Neuron (in vitro differentiated cells): ENCODE results near the gene ZNF577.
A peak's percentile ranks its signal among the peaks of the same experiment; 100 is the strongest.
"Not testable (repeated sequence)": the region's sequence is repeated elsewhere in the genome, so short reads cannot be mapped to it uniquely, and the experiment has no call there.

Experiments
- H2AFZ ChIP-seq: one replicate; pipeline ENCODE4 v1.6.1; 2013; ENCODE audit warnings: low read depth, mild to moderate bottlenecking, inconsistent platforms, low read length, moderate library complexity
- H3K27me3 ChIP-seq: one replicate; pipeline ENCODE4 v1.6.1; 2013; ENCODE audit warnings: low read length; ENCODE audit not compliant: insufficient read depth
- H3K36me3 ChIP-seq: one replicate; pipeline ENCODE4 v1.6.1; 2013; ENCODE audit warnings: low read length; ENCODE audit not compliant: insufficient read depth
- H3K4me1 ChIP-seq: one replicate; pipeline ENCODE4 v1.6.1; 2013; ENCODE audit warnings: low read length; ENCODE audit not compliant: insufficient read depth
- H3K4me3 ChIP-seq: 2 replicates; pipeline ENCODE4 v1.5.1; 2013; ENCODE audit warnings: mild to moderate bottlenecking, low read length, moderate library complexity
- H3K9me3 ChIP-seq: one replicate; pipeline ENCODE4 v1.6.1; 2013; ENCODE audit warnings: low read length

Gene ZNF577

GRCh38 chr19:51887522-51888498 lies at the start of gene ZNF577:
Gene ZNF577 (minus strand): TSS chr19:51887951. CDS start chr19:51880382, 7,569 bp downstream.
- peak within 1 kb of the TSS; percentile 54 for H2AFZ ChIP-seq
- H3K36me3 ChIP-seq = peaks cover 32% of the 10 kb centered on the region
- H3K9me3 ChIP-seq = peaks cover 27% of the 10 kb centered on the region
- no peaks in the 10 kb centered on the region for H3K27me3 ChIP-seq
- H3K4me3 ChIP-seq = peak within 1 kb of the TSS; percentile 73
- H3K4me1 ChIP-seq = peaks cover 3% of the 10 kb centered on the region

- H3K9me3 ChIP-seq = peaks cover 40% of the 10 kb centered on the region
Measured at GRCh38 chr19:51931921-51932320, 44.2 kb upstream of the ZNF577 start.

GRCh38 chr19:51927859-51928258 lies 40.1 kb upstream of the ZNF577 start:
- H3K27me3 ChIP-seq = no peaks in the 10 kb centered on the region
- H3K4me1 ChIP-seq = peaks cover 4% of the 10 kb centered on the region
- H3K9me3 ChIP-seq = peaks cover 17% of the 10 kb centered on the region
- H2AFZ ChIP-seq = peak overlapping the region; percentile 84
- peak overlapping the region; percentile 75 for H3K4me3 ChIP-seq
- peaks cover 31% of the 10 kb centered on the region for H3K36me3 ChIP-seq

More at GRCh38 chr19:51931921-51932320, 44.2 kb upstream of the ZNF577 start:
- Histone ChIP-seq H3K4me1 (peaks cover 4% of the 10 kb centered on the region), H3K4me3 (no peak overlapping the region), H2AFZ (no peak overlapping the region), H3K36me3 (peaks cover 58% of the 10 kb centered on the region), H3K27me3 (no peaks in the 10 kb centered on the region)

GRCh38 chr19:51926784-51927741 lies 39.3 kb upstream of the ZNF577 start, which contains the start of gene ZNF613:
Gene ZNF613 (plus strand): TSS chr19:51927472. CDS start chr19:51936221, 8,749 bp downstream.
- H3K9me3 ChIP-seq = peaks cover 20% of the 10 kb centered on the region

DNA sequence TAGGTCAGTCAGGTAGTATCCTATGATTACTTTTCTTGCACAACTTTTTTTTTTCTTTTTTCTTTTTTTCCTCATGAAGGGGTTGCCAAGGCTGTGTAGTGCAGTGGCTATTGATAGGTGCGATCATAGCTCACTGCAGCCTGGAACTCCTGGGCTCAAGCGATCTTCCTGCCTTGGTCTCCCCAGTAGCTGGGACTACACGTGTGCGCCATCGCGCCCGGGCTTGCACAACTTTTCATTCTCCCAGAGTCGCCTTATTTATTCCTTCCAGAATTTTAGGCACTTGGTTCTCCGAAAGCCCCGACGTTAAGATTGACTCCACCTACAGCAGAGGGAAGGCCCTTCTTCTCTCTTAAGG lies 38.7 kb upstream of the ZNF577 start:
- H3K4me1 ChIP-seq = peaks cover 4% of the 10 kb centered on the region
- H2AFZ ChIP-seq = peak overlapping the region; percentile 84
- H3K36me3 ChIP-seq = peaks cover 17% of the 10 kb centered on the region
- peaks cover 20% of the 10 kb centered on the region for H3K9me3 ChIP-seq
- H3K27me3 ChIP-seq = no peaks in the 10 kb centered on the region
- peak overlapping the region; percentile 75 for H3K4me3 ChIP-seq

More at GRCh38 chr19:51926784-51927741, 39.3 kb upstream of the ZNF577 start, which contains the start of gene ZNF613:
- Histone ChIP-seq H3K27me3 (no peaks in the 10 kb centered on the region), H3K36me3 (peaks cover 23% of the 10 kb centered on the region), H3K4me3 (peak within 1 kb of the TSS; percentile 75), H3K4me1 (peaks cover 4% of the 10 kb centered on the region), H2AFZ (peak within 1 kb of the TSS; percentile 84)

DNA sequence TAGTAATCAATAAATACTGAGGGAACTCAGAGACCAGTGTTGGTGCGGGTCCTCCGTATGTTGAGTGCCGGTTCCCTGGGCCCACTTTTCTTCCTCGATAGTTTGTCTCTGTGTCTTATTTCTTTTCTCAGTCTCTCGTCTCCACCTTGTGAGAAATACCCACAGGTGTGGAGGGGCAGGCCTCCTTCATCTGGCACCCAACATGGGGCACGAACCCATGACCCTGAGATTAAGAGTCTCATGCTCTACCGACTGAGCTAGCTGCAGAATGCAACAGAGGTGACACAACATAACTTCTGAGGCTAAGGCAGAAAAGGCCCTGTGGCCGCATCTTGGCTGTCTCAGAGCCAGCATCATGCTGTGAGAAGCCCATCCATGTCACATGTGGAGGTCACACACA lies 34.2 kb upstream of the ZNF577 start:
- Histone ChIP-seq H3K4me3 (no peak overlapping the region), H3K27me3 (no peaks in the 10 kb centered on the region), H2AFZ (no peak overlapping the region), H3K9me3 (peaks cover 29% of the 10 kb centered on the region), H3K36me3 (no peaks in the 10 kb centered on the region), H3K4me1 (no peaks in the 10 kb centered on the region)

- no peak overlapping the region for H3K4me3 ChIP-seq
- H2AFZ ChIP-seq = no peak overlapping the region
- H3K9me3 ChIP-seq = peaks cover 27% of the 10 kb centered on the region
Measured at GRCh38 chr19:51919606-51920005, 31.9 kb upstream of the ZNF577 start.

GRCh38 chr19:51916167-51916566 lies 28.4 kb upstream of the ZNF577 start:
- Histone ChIP-seq H3K27me3 (no peaks in the 10 kb centered on the region), H3K4me1 (no peaks in the 10 kb centered on the region), H2AFZ (no peak overlapping the region), H3K4me3 (no peak overlapping the region), H3K36me3 (no peaks in the 10 kb centered on the region), H3K9me3 (peaks cover 23% of the 10 kb centered on the region)

More at GRCh38 chr19:51919606-51920005, 31.9 kb upstream of the ZNF577 start:
- Histone ChIP-seq H3K27me3 (no peaks in the 10 kb centered on the region), H3K4me1 (no peaks in the 10 kb centered on the region), H3K36me3 (no peaks in the 10 kb centered on the region)

DNA sequence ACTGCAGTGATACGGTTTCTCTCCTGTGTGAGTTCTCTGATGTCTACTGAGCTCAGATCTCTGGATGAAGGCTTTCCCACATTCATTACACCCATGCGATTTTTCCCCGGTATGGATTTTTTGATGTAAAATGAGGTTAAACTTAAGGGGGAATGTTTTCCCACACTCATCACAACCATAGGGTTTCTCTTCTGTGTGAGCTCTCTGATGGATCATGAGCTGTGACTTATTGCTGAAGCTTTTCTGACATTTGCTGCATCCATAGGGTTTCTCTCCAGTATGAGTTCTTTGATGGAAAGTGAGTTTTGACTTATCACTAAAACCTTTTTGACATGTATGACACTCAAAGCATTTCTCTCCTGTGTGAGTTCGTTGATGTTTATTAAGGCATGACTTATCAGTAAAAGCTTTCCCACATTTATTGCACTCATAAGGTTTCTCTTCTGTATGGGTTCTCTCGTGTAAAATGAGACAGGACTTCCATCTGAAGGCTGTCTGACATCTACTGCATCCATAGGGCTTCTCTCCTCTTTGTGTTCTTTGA lies 27.6 kb upstream of the ZNF577 start:
- no peak overlapping the region for H3K4me3 ChIP-seq
- no peak overlapping the region for H2AFZ ChIP-seq
- peaks cover 22% of the 10 kb centered on the region for H3K9me3 ChIP-seq
- H3K36me3 ChIP-seq = no peaks in the 10 kb centered on the region
- no peaks in the 10 kb centered on the region for H3K4me1 ChIP-seq
- H3K27me3 ChIP-seq = no peaks in the 10 kb centered on the region

DNA sequence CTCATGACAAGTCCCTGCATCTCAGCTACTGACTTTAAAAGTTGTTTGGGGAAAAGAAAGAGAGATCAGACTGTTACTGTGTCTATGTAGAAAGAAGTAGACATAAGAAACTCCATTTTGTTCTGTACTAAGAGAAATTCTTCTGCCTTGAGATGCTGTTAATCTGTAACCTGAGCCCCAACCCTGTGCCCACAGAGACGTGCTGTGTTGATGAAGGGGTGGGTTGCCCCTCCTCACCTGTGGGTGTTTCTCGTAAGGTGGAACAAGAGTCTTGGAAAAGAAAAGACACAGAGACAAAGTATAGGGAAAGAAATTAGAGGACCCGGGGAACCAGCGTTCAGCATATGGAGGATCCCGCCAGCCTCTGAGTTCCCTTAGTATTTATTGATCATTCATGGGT lies 20.2 kb upstream of the ZNF577 start:
- not testable (repeated sequence) for H3K36me3 ChIP-seq, H3K27me3 ChIP-seq, H2AFZ ChIP-seq, H3K4me3 ChIP-seq, H3K4me1 ChIP-seq
- peaks cover 13% of the 10 kb centered on the region for H3K9me3 ChIP-seq

DNA sequence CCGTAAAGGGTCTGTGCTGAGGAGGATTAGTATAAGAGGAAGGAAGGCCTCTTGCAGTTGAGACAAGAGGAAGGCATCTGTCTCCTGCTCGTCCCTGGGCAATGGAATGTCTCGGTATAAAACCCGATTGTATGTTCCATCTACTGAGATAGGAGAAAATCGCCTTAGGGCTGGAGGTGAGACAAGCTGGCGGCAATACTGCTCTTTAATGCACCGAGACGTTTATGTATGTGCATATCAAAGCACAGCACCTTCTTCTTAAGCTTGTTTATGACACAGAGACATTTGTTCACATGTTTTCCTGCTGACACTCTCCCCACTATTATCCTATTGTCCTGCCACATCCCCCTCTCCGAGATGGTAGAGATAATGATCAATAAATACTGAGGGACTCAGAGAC lies 18.4 kb upstream of the ZNF577 start:
- H3K27me3 ChIP-seq = not testable (repeated sequence)

DNA sequence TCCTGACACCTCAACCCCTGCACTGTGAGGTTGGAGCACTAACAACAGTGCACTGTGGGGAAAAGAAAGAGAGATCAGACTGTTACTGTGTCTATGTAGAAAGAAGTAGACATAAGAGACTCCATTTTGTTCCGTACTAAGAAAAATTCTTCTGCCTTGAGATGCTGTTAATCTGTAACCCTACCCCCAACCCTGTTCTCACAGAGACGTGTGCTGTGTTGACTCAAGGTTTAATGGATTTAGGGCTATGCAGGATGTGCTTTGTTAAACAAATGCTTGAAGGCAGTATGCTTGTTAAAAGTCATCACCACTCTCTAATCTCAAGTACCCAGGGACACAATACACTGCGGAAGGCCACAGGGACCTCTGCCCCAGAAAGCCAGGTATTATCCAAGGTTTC lies 17.9 kb upstream of the ZNF577 start:
- peak overlapping the region; percentile 64 for H2AFZ ChIP-seq
- H3K4me1 ChIP-seq, H3K4me3 ChIP-seq, H3K27me3 ChIP-seq: not testable (repeated sequence)
- peaks cover 17% of the 10 kb centered on the region for H3K36me3 ChIP-seq
- H3K9me3 ChIP-seq = peaks cover 29% of the 10 kb centered on the region

More for the DNA sequence above, 18.4 kb upstream of the ZNF577 start:
- Histone ChIP-seq H3K36me3 (peaks cover 13% of the 10 kb centered on the region), H3K9me3 (peaks cover 25% of the 10 kb centered on the region)
- H3K4me1 ChIP-seq, H2AFZ ChIP-seq, H3K4me3 ChIP-seq: not testable (repeated sequence)
